ENCODE results near the gene NHLH2. TPM values are rescaled to one million over a fixed set of nuclear protein-coding genes. Genes with fewer than 3 reads are reported as not detected.

Gene NHLH2
- total and polyA plus RNA-seq, 10 of the 15 experiments (the other 5 are each of a cell fraction or from before 2014, with no cell fraction given) = 0.01 to 0.08 (median 0.05) TPM; not detected in 6

DNA sequence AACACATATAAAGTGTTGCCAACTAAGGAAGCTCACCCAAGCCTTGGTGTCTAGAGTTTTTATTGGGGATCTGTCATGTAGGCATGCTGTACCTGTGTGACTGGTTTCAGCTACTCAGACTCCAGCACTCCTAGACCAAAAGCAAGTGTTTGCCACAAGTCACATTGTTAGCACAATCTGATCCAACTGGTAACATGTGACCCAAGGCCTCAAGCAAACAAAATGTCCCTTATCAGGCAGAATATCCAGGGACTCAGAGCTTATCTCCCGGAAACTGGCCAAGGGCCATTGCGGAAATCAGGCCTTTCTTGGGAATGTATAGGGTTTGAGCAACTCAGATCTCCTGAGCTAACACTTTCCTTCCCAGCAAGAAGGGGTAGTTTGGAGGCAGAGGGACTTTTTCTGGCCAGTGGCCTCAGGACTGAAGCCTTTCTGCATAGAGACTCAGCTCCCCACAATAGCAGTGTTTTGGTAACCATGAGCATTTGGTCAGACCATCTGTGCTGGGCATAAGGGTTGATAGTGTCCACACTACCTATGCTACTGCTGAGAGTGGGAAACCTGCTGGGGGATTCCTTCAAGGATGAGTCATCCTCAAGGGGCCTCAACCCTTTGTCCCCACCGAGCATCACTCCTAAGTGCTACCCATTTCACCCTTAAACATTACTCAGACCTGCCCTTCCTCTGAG, 29.6 kb downstream of the NHLH2 start (continued):
- TF ChIP-seq, protein P1, sequence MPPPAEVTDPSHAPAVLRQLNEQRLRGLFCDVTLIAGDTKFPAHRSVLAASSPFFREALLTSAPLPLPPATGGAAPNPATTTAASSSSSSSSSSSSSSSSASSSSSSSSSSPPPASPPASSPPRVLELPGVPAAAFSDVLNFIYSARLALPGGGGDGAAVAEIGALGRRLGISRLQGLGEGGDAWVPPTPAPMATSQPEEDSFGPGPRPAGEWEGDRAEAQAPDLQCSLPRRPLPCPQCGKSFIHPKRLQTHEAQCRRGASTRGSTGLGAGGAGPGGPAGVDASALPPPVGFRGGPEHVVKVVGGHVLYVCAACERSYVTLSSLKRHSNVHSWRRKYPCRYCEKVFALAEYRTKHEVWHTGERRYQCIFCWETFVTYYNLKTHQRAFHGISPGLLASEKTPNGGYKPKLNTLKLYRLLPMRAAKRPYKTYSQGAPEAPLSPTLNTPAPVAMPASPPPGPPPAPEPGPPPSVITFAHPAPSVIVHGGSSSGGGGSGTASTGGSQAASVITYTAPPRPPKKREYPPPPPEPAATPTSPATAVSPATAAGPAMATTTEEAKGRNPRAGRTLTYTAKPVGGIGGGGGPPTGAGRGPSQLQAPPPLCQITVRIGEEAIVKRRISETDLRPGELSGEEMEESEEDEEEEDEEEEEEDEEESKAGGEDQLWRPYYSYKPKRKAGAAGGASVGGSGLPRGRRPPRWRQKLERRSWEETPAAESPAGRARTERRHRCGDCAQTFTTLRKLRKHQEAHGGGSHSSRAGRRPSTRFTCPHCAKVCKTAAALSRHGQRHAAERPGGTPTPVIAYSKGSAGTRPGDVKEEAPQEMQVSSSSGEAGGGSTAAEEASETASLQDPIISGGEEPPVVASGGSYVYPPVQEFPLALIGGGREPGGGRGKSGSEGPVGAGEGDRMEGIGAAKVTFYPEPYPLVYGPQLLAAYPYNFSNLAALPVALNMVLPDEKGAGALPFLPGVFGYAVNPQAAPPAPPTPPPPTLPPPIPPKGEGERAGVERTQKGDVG (CRISPR knock-in tag; IDR thresholded peaks at IDR 0.05) = no peak
- TF ChIP-seq EP300 (IDR thresholded peaks at IDR 0.05; ENCODE audit: borderline replicate concordance in 1 of 2, control insufficient read depth in 1 of 2, low read depth in 2 of 2, low read length in 2 of 2) = no peak
- no peak for TF ChIP-seq MYB (IDR thresholded peaks at IDR 0.05; ENCODE audit: borderline replicate concordance, low read depth, low read length)
- TF ChIP-seq, protein P2, sequence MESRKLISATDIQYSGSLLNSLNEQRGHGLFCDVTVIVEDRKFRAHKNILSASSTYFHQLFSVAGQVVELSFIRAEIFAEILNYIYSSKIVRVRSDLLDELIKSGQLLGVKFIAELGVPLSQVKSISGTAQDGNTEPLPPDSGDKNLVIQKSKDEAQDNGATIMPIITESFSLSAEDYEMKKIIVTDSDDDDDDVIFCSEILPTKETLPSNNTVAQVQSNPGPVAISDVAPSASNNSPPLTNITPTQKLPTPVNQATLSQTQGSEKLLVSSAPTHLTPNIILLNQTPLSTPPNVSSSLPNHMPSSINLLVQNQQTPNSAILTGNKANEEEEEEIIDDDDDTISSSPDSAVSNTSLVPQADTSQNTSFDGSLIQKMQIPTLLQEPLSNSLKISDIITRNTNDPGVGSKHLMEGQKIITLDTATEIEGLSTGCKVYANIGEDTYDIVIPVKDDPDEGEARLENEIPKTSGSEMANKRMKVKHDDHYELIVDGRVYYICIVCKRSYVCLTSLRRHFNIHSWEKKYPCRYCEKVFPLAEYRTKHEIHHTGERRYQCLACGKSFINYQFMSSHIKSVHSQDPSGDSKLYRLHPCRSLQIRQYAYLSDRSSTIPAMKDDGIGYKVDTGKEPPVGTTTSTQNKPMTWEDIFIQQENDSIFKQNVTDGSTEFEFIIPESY (IDR thresholded peaks at IDR 0.05) = no peak

DNA sequence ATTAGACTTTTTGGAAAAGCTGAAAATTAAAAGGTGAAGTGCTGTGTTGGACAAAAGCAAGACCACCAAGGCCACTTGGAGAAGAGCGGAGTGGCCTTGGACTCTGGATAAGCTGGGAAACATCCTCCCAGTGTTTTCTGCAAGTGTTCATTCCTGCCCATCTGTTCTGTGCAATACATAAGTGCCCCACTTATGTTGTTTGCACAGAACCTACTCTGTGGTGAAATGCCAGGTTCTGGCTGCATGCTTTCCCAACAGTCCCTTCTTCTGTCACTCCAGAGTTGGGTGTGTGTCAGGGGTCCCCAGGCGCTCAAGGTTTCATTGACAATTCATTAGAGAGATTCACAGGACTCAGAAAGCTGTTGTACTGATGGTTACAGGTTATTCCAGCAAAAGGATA, 30.3 kb downstream of the NHLH2 start:
- no peak for FAIRE-seq
- Histone ChIP-seq H4K20me1 (ENCODE audit: control insufficient read depth, insufficient read depth) (no peaks in the 10 kb centered on the region), H2AFZ (ENCODE audit: control insufficient read depth, low read depth, low read length) (no peak overlapping the region), H3K9me3 (replicated peaks; ENCODE audit: control insufficient read depth, insufficient read depth, low read length) (no peaks in the 10 kb centered on the region), H3K27me3 (replicated peaks in 1 of 2; ENCODE audit: control insufficient read depth in 2 of 2, insufficient read depth in 2 of 2, low read length in 1 of 2) (no peaks in the 10 kb centered on the region; a peak in 2 of 4 replicates), H3K9ac (ENCODE audit: control insufficient read depth, insufficient read depth, low read length) (no peak overlapping the region), H3K4me2 (ENCODE audit: control insufficient read depth, insufficient read depth) (no peak overlapping the region), H3K4me3 (no peak overlapping the region), H3K27ac (ENCODE audit: control insufficient read depth, insufficient read depth) (no peak overlapping the region), H3K79me2 (ENCODE audit: control insufficient read depth, insufficient read depth, low read length) (no peaks in the 10 kb centered on the region), H3K36me3 (ENCODE audit: control insufficient read depth in 2 of 2, insufficient read depth in 2 of 2, low read length in 1 of 2) (no peaks in the 10 kb centered on the region), H3K4me1 (ENCODE audit: control insufficient read depth, insufficient read depth, low read length) (no peaks in the 10 kb centered on the region)
- SMC1A ChIA-PET (ENCODE audit: uncharacterized antibody, unreplicated experiment) = interaction anchor here (1.0 to 2.6 kb wide), 6 partner anchors 8 to 210 kb away, joined by 3 to 9 read pairs (median 4); no protein-coding TSS in a partner anchor
- RAD21 ChIA-PET (ENCODE audit: unreplicated experiment) = interaction anchor here (1.0 to 3.1 kb wide), 2 partner anchors 171 to 210 kb away, joined by 5 to 13 read pairs; no protein-coding TSS in a partner anchor
- TF ChIP-seq SRF (IDR thresholded peaks at IDR 0.05; ENCODE audit: low read depth in 2 of 2, low read length in 2 of 2) (no peak), CREB1 (IDR thresholded peaks at IDR 0.05; ENCODE audit: low read depth) (no peak), TARDBP (IDR thresholded peaks at IDR 0.05; ENCODE audit: borderline replicate concordance) (no peak), ZNF274 (IDR thresholded peaks at IDR 0.05; ENCODE audit: insufficient read depth, insufficient read length) (no peak), IKZF2 (IDR thresholded peaks at IDR 0.05) (no peak), RFX5 (IDR thresholded peaks at IDR 0.05; ENCODE audit: low read depth, low read length) (no peak), PAX5 (IDR thresholded peaks at IDR 0.05; ENCODE audit: borderline replicate concordance, low read depth, low read length) (no peak)
- TF ChIP-seq, protein P3, sequence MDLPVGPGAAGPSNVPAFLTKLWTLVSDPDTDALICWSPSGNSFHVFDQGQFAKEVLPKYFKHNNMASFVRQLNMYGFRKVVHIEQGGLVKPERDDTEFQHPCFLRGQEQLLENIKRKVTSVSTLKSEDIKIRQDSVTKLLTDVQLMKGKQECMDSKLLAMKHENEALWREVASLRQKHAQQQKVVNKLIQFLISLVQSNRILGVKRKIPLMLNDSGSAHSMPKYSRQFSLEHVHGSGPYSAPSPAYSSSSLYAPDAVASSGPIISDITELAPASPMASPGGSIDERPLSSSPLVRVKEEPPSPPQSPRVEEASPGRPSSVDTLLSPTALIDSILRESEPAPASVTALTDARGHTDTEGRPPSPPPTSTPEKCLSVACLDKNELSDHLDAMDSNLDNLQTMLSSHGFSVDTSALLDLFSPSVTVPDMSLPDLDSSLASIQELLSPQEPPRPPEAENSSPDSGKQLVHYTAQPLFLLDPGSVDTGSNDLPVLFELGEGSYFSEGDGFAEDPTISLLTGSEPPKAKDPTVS (IDR thresholded peaks at IDR 0.05; ENCODE audit: low read depth, low read length) = no peak
- TF ChIP-seq, protein P4, sequence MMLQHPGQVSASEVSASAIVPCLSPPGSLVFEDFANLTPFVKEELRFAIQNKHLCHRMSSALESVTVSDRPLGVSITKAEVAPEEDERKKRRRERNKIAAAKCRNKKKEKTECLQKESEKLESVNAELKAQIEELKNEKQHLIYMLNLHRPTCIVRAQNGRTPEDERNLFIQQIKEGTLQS (IDR thresholded peaks at IDR 0.05; ENCODE audit: borderline replicate concordance, extremely low read depth, low read depth, low read length) = no peak
- 16% methylated on average over 2 of the region's 2 CpGs for WGBS (ENCODE audit: insufficient coverage, insufficient replicate concordance, low lambda C conversion rate, missing lambda C conversion rate)
- intact Hi-C loops (cut with micrococcal nuclease; ENCODE audit: unreplicated experiment) (no loop called here), in situ Hi-C loops (cut with MboI) (no loop called here)
- CTCF ChIA-PET = interaction anchor here (0.6 to 11.4 kb wide), 5 partner anchors 11 to 210 kb away, joined by 4 to 132 read pairs (median 7); no protein-coding TSS in a partner anchor
- no TSS peak for BruUV-seq (replicated peaks)
- POLR2A ChIA-PET = no interaction called here
- no peak for ATAC-seq
- DNase-seq (ENCODE audit: low read depth, low spot score) = no peak

Data from GM12878 (cell line).